OCI-LY7 (cell line): ENCODE results near the gene NNT.

Experiments
- EZH2phosphoT487 ChIP-seq: fragments of 200-600 bp; sonication (generic); IDR thresholded peaks from 2 replicates; pipeline ENCODE4 v1.6.1; 2018; ENCODE audit warnings: low read depth, borderline replicate concordance, mild to moderate bottlenecking, mixed run types, antibody characterized with exemption, low read length, moderate library complexity, mixed read lengths
- TF ChIP-seq, protein P1 (sequence below): fragments of 200-600 bp; sonication (generic); conservative IDR thresholded peaks from 2 replicates; pipeline ENCODE4 v1.5.1; 2014; ENCODE audit warnings: mild to moderate bottlenecking, antibody characterized with exemption, low read length, moderate library complexity, mixed read lengths

DNA sequence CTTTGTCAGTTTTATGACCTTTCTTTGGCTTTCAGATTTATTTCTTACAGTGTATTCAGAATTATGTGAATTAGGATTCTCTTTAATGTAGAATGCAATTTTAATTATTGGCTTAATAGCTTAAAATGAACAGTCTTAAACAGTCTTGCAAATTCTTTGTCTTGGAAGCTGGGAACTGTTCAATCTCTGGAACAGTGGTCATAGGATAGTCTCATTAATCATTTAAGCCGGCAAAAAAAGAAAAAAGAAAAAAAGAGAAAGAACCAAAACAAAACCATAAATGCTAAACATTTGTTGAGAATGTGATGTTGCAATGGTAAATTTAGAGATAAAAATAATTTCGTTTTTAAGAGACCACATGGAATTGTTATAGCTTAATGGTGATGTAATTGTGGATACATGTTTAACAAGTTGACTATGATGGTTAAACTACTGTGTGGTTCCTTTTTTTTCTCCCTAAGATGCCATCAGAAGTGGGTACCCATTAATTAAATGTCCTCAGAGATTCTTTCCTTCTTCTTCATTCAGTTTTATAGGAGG, 61.6 kb downstream of the NNT start:
- TF ChIP-seq, protein P1, sequence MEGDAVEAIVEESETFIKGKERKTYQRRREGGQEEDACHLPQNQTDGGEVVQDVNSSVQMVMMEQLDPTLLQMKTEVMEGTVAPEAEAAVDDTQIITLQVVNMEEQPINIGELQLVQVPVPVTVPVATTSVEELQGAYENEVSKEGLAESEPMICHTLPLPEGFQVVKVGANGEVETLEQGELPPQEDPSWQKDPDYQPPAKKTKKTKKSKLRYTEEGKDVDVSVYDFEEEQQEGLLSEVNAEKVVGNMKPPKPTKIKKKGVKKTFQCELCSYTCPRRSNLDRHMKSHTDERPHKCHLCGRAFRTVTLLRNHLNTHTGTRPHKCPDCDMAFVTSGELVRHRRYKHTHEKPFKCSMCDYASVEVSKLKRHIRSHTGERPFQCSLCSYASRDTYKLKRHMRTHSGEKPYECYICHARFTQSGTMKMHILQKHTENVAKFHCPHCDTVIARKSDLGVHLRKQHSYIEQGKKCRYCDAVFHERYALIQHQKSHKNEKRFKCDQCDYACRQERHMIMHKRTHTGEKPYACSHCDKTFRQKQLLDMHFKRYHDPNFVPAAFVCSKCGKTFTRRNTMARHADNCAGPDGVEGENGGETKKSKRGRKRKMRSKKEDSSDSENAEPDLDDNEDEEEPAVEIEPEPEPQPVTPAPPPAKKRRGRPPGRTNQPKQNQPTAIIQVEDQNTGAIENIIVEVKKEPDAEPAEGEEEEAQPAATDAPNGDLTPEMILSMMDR: no peak
- no peak for TF ChIP-seq EZH2phosphoT487
